Effector memory CD4-positive, alpha-beta T cell (primary cell): ENCODE data around the gene OST4.

Source experiments
- DNase-seq, 3 donors: peaks; one replicate each; pipeline ENCODE4 v3.0.0-alpha.2; 2020
- H3K27ac ChIP-seq: 2 replicates; pipeline ENCODE4 v1.7.0; 2013; ENCODE audit warnings: mild to moderate bottlenecking, low read length, moderate library complexity; ENCODE audit not compliant: insufficient read depth, poor library complexity, severe bottlenecking
- H3K27me3 ChIP-seq: replicated peaks from 2 replicates; pipeline ENCODE4 v1.7.0; 2013; ENCODE audit warnings: mild to moderate bottlenecking, low read length; ENCODE audit not compliant: insufficient read depth, control insufficient read depth, poor library complexity, severe bottlenecking
- H3K36me3 ChIP-seq: 2 replicates; pipeline ENCODE4 v1.7.0; 2013; ENCODE audit warnings: mild to moderate bottlenecking, low read length, moderate library complexity; ENCODE audit not compliant: control insufficient read depth, insufficient read depth
- H3K4me1 ChIP-seq: 2 replicates; pipeline ENCODE4 v1.7.0; 2013; ENCODE audit warnings: low read length, mild to moderate bottlenecking; ENCODE audit not compliant: control insufficient read depth, insufficient read depth, poor library complexity, severe bottlenecking
- H3K4me3 ChIP-seq: 2 replicates; pipeline ENCODE4 v1.7.0; 2013; ENCODE audit warnings: low read length, low read depth, mild to moderate bottlenecking; ENCODE audit not compliant: insufficient read depth, poor library complexity, severe bottlenecking
- H3K9me3 ChIP-seq: 2 replicates; pipeline ENCODE4 v1.7.0; 2013; ENCODE audit warnings: mild to moderate bottlenecking, low read length, moderate library complexity; ENCODE audit not compliant: control insufficient read depth

The OST4 gene

DNA sequence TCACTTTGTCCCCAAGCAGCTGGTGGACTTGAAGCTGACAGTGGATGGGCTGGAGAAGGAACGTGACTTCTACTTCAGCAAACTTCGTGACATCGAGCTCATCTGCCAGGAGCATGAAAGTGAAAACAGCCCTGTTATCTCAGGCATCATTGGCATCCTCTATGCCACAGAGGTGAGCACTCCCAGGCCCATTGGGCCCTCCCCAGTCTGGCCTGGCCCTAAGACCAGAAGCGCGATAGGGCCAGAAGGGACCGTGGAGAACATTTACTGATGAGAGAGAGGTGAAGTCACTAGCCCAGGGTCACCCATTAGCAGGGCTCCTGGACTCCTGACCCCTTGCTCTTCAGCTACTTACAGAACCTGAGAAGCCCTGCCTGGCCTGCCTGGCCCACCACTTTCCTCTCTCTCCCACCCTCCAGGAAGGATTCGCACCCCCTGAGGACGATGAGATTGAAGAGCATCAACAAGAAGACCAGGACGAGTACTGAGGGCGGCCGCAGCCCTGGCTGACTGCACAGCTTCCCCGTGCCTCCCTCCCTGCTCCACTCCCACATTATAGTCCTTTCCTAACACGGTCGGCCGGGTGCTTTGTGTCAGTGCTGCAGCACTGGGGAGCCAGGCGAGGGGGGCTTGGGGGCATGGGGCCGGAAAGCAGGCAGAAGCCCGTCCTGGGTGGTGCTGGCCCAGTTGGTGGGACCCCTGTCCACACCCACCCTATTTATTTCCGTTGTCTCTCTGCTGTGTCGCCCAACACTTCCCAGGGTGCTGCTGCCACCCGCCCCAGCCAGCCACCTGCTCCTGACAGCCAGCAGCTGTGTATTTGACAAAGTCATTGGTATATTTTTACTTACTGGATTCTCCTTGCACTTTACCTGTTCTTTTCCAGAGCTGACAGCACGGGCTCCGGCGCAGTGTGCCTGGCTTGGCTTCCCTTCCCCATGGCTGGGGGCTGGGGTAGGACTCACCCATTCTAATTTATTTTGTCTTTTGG is 45.3 kb downstream of the OST4 start:
- H3K36me3 ChIP-seq: peaks cover 7% of the 10 kb centered on the region
- no peak for DNase-seq
- no peaks in the 10 kb centered on the region for H3K4me1 ChIP-seq
- no peaks in the 10 kb centered on the region for H3K9me3 ChIP-seq
- H3K4me3 ChIP-seq: no peak overlapping the region
- H3K27ac ChIP-seq: no peak overlapping the region
- H3K27me3 ChIP-seq: no peaks in the 10 kb centered on the region

DNA sequence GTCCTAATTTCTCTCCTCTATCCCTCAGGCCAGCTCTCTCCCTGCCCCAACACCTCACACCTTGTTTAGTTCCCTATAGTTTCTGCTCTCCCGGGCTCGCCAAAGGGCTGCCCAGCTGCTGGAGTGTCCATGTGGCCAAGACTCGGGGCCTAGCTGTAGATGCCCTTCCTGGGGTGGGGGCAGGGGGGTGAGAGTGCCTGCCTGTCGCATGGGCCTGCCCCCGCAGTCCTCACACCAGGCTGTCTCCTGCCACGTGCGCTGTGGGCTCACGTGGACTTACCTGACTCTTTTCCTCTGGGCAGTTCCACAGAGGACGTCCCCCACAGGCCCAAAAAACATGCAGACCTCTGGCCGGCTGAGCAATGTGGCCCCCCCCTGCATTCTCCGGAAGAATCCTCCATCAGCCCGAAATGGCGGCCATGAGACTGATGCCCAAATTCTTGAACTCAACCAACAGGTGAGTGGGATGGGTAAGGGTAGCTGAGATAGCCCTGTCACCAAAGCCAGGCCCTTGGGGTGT is 46.1 kb downstream of the OST4 start:
- Histone ChIP-seq H3K27me3 (no peaks in the 10 kb centered on the region), H3K36me3 (peaks cover 7% of the 10 kb centered on the region), H3K27ac (no peak overlapping the region), H3K4me3 (no peak overlapping the region), H3K9me3 (no peaks in the 10 kb centered on the region), H3K4me1 (no peaks in the 10 kb centered on the region)
- no peak for DNase-seq

DNA sequence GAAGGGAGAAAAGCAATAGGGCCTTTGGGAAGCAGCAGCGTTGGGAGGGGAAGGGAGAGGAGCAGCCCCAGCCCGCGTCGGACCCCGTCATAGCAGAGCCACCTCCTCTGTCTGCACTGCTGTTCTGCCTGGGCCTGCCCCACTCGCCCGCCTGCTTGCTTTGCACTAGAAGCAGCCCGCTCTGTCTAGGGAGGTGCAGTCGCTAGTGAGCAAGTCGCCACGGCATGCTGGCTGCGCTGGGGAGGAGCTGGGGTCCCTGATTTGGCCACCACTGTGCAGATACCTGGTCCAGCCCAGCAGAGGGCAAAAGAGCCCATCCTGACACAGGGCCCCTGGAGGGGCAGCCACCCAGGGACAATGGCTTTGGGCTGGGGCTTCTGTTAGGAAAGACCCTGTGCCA is 46.6 kb downstream of the OST4 start:
- no peaks in the 10 kb centered on the region for H3K4me1 ChIP-seq
- no peak overlapping the region for H3K27ac ChIP-seq
- H3K27me3 ChIP-seq: no peaks in the 10 kb centered on the region
- H3K4me3 ChIP-seq: no peak overlapping the region
- H3K9me3 ChIP-seq: no peaks in the 10 kb centered on the region
- peaks cover 7% of the 10 kb centered on the region for H3K36me3 ChIP-seq
- no peak for DNase-seq

DNA sequence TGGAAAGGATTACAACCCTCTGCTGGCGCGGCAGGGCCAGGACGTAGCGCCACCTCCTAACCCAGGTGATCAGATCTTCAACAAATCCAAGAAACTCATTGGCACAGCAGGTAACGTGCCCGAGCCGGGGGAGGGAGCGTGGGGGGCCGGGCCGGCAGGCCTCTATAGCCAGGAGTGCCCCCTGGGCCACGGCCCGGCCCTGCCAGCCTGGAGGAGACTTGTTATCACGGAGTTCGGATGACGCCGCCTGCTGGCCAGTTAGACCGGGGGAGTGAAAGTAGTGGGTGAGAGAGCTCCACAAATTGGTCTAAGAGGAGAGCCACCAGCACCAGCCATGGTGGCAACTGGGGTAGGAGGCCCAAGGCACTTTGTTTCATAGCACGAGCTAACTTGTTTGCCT is 47.3 kb downstream of the OST4 start:
- H3K4me3 ChIP-seq: no peak overlapping the region
- peaks cover 7% of the 10 kb centered on the region for H3K36me3 ChIP-seq

DNA sequence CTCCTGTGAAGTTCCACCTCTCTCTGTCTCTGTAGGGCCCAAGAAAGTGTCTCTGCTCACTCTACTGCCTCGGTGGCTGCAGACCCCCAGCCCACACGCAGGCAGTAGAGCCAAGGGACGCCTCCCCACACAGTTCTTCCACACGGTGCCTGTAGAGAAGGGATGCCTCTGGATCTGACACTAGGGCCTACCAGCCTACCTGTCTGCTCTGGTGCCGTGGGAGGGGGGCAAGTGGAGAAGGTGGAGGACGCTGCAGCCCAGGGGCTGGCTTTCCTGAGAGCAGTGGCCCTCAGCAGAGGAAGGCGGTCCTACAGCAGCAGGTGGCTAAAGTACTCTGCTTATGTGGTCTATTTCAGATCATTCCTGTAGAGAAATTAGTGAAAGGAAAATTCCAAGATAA is 47.7 kb downstream of the OST4 start:
- H3K36me3 ChIP-seq: peaks cover 7% of the 10 kb centered on the region
- no peaks in the 10 kb centered on the region for H3K4me1 ChIP-seq

More for the DNA sequence above, 47.3 kb downstream of the OST4 start:
- H3K4me1 ChIP-seq: no peaks in the 10 kb centered on the region
- no peaks in the 10 kb centered on the region for H3K27me3 ChIP-seq
- H3K27ac ChIP-seq: no peak overlapping the region
- no peaks in the 10 kb centered on the region for H3K9me3 ChIP-seq
- DNase-seq: no peak

DNA sequence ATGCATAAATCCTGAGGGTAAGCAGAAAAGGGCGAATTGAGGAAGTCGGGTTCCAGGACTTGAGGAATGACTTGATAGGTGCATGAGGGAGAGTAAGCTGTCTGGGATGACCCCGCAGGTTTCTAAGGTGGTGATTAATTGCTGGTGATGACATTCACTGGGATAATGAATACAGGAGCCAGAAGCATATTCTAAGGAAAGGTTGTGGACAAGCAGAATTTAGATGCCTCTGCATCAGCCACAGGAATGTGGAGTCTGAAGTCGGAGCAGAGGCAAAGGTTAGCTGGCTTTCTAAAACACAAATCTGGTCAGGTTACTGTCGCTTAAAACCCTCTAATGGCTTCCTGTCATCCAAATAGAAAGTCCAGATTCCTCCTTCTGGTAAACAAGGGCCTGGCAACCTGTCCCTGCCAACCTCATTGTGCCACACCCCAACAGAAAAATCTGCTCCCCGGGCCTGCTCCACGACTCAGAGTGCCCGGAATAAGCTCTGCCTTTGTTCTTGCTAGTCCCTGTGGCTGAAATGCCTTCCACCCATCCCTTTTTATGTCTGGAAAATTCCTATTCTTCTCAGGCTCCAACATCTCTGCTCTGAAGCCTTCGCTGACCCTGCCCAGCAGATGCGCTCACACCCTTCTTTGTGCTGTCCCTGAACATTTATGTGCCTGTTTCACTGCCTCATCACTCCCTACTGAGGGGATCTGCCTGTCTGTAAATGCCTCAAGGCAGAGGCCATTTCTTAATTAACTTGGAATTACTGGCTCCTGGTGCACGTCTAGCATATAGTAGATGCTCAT is 50.0 kb downstream of the OST4 start:
- no peak for DNase-seq
- Histone ChIP-seq H3K4me3 (no peak overlapping the region), H3K27me3 (no peaks in the 10 kb centered on the region), H3K9me3 (no peaks in the 10 kb centered on the region), H3K27ac (no peak overlapping the region), H3K36me3 (no peaks in the 10 kb centered on the region), H3K4me1 (no peaks in the 10 kb centered on the region)

More for the DNA sequence above, 47.7 kb downstream of the OST4 start:
- Histone ChIP-seq H3K4me3 (no peak overlapping the region), H3K27me3 (no peaks in the 10 kb centered on the region), H3K9me3 (no peaks in the 10 kb centered on the region), H3K27ac (no peak overlapping the region)
- no peak for DNase-seq
